NCI-H1105 (cell line): ENCODE data around the gene GULP1.

ENCODE experiments used
- DNase-seq: peaks from one replicate; lab custom pipeline; 2025; lab: John Stamatoyannopoulos, UW

The GULP1 gene

DNA sequence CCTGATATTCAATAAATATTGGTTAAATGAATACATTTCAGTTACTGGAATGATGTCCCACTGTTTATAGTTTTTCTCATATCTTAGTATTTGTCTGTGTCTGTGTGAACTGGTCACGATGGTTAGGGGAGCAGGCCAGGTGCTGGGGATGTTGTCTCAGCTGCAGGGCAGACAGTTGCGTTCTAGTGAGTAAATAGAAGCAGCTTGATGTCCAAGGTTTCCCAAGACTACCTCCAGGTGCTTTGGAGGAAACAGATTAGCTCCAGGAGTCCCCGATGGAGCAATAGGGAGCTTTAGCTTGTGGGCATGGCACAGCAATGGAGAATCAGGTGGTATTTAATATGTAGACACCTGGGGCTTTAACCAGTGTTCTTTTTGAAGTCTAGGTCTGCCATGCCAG, 75.5 kb downstream of the GULP1 start:
- no peak for DNase-seq

DNA sequence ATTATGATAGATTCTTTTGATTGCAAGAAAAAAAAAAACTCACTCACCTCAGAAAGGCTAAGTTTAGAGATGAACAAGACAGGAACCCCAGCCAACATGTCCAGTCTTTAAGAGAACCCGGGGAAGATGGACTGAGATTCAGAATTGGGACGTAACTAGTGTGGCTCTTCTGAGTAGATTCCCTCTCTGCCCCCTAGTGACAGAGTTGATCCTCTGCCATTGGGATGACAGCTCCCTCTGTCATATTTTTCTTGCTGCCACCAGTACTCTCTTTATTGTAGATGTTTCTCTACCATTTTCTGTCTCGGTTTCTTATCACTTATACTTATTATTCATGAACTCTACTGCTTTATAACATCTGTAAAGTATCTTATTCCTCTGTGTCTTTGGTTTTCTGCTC, 77.7 kb downstream of the GULP1 start:
- DNase-seq = no peak

DNA sequence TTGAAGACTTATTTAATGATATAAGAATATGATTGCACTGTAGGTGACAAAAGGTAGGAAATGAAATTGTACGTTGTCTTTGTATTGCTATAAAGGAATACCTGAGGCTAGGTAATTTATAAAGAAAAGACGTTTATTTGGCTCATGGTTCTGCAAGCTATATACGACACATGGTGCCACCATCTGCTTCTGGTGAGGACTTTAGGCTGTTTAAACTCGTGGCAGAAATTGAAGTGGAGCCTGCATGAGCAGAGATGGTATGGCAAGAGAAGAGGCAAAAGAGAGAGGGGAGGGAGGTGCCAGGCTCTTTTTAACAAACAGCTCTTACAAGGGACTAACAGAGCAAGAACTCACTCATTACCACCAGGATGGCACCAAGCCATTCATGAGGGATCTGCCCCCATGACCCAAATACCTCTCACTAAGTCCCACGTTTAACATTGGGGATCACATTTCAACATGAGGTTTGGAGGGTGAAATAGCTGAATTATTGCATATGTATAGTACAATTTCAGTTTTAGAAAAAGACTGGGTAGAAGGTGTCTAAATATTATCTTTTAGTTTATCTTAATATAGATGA, 86.8 kb downstream of the GULP1 start:
- DNase-seq = no peak

DNA sequence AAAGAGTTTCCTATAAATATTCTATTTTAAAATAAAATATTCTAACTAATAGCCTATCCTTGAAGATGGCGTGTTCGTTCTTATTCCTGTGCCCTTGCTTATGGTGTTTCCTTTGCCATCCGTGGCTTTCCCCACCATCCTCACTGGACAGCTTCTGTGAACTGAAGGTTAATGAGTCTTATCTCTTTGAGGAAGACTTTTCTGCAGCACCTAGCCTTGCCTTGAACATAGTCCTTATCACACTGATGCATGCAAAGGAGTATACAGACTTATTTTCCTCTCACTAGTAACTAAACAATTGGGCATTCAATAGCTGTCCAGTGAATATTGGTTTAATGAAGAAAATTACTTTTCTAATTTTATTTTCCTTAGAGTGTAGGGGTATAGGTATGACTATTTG, 88.1 kb downstream of the GULP1 start:
- no peak for DNase-seq

DNA sequence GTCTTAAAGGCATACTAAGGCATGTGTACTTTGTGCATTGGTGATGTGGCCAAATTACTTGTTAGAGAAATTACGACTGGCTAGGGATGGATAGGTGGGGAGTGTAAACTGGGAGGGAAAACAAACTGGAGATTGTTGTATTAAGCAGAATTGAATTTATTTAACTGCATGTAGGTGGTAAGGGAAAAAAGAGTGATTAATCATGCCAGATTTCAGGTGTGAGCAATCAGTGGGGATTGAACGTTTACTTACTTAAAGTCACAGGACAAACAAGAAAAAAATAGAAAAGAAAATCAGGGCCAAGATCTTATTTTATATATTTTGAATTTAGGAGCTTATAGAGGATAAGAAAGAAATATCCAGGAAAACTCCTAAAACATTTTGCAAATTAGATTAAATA, 88.6 kb downstream of the GULP1 start:
- no peak for DNase-seq

DNA sequence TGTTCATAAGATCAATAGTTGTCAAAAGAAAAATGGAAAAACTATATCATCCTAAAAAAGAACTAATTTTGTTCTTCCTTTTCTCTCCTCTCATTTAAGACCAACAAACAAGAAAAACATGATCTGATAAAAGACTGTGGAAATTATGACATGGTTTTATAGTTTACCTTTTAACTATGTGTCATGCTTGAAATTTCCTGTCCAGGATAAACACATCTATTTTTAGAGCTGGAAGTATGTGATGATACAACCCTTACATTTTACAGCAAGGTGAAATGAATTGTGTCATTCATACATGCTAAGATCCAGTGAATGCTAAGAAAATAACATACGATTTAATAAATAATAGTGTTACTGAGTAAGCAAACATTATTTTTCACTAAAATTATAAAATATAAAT, 89.9 kb downstream of the GULP1 start:
- no peak for DNase-seq

DNA sequence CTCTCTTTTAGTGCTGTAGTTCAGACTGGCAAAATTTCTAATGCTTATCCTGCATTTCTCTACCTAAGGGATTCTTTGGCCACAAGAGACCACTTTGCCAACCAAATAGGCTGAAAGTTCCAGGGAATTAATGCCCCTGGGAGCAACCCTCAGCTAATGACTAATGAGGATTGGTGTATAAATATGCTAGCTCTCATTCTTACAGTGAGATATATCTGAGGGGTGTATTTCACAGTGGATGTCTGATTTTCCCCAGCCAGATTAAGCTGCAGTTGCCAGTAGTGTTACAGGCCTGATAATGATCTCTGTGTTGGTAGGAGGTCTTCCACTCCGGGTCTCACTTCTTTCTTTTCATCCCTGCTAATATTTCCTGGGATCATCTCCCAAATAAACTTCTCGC, 90.4 kb downstream of the GULP1 start:
- no peak for DNase-seq

DNA sequence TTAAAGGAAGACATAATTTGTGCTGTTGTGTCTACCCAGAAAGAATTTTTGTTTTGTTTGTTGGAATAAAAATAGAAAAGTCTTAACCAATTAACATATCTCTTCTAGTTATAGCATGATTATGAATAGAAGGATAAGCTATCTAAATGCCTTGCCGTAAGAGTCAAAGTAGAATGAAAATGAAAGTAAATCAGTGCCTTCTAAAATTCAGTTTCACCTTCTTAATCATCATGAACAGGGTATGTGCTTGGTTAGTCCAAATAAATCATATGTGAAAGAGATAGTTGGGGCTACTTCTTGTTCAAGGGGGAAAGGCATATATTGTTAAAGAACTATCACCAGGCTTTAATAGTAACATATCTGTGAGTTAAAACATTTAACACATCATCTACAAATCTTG, 91.5 kb downstream of the GULP1 start:
- no peak for DNase-seq

DNA sequence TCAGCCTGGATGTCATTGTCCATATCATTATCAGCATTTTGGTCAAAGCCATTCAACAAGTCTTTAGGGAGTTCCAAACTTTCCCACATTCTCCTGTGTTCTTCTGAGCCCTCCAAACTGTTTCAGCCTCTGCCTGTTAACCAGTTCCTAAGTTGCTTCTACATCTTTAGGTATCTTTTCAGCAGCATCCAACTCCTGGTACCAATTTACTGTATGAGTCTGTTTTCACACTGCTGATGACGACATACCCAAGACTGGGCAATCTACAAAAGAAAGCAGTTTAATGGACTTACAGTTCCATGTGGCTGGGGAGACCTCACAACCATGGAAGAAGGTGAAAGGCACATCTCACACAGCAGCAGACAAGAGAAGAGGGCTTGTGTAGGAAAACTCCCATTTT, 94.2 kb downstream of the GULP1 start:
- DNase-seq = no peak

DNA sequence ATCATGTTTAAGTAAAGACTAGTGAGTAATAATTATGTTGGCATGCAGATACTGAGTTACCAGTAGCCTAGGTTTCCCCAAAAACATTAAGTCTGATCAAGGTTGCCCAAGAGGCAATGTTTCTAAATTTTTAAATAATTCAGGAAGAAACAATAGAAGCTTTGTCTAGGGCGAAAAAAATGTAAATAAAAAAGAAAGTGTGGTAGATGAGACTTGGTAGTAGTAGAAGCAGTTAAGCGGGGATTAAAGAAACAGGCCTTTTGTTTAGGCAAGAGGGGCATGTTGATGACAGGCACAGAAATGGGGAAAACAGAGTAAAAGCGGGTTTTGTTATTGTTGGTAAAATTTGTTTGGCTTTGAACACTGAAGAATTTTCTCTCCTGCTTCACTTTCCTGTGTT, 97.2 kb downstream of the GULP1 start:
- DNase-seq = no peak

DNA sequence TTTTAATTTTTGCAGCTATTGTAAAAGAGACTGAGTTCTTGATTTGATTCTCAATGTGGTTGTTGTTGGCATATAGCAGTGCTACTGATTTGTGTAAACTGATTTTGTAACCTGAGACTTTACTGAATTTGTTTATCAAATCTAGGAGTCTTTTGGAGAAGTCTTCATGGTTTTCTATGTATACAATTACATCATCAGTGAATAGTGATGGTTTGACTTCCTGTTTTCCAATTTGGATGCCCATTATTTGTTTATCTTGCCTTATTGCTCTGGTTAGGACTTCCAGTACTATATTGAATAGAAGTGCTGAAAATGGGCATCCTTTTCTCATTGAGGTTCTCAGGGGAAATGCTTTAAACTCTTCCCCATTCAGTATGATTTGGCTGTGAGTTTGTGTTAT, 99.7 kb downstream of the GULP1 start:
- DNase-seq = no peak

DNA sequence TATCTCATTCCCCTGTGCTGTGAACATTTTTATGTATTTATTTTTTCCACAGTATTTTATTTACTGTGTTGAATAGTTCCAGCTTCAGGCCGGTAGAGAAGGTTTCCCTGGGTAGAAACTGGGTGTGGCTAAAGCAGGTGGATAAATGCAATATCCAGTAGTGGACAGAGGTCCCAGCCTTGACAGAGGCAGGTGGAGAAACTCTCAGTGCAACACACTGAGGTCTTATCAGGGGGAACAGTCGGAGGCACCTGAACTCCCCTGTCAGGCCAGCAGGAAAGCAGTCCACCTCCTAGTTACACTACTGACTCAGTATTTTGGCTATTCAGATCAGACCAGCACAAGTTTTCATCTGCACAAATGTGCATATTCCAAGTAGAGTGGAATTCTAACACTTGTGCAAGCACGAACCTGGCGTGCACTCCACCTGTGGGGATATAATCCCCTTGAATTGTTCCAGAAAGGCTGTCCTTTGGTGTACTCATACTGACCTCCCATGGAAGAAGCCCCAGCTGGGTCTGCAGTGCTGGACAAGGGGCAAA, 103.3 kb downstream of the GULP1 start:
- no peak for DNase-seq

DNA sequence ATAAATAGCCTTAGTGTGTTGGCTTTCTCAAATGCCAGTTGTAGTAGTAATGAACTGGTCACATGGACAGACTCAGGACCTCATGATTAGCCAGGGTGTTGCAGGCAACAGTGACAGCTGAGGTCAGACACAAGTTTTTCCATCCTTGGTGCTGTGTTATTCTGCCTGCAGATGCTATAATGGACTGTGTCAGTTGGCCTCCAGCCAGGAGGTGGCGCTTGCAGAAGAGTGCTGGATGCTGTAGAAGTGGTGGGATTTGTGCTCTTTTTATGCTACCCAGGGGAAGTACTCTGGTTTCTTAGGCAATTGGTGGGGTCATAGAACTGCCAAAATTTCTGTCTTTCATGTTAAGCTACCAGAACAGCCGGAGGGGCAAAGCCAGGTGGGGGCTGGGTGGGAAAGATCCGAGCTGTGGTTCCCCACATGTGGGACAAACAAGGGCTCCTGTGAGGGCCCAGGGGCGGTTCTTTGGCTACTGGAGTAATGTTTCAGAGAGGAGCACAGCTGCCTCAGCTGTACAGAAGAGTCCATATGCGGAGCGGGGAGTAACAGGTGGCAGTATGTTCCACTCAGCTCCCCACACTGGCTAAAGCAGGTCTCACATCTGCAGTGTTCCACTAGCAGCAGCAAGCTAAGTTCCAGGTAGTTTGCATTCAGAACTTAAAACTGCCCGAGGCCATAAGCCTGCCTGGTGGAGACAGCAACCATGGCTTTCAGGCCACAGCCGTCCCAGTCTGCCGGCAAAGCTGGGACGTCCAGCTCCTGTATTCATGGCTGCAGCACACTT, 104.4 kb downstream of the GULP1 start:
- no peak for DNase-seq

DNA sequence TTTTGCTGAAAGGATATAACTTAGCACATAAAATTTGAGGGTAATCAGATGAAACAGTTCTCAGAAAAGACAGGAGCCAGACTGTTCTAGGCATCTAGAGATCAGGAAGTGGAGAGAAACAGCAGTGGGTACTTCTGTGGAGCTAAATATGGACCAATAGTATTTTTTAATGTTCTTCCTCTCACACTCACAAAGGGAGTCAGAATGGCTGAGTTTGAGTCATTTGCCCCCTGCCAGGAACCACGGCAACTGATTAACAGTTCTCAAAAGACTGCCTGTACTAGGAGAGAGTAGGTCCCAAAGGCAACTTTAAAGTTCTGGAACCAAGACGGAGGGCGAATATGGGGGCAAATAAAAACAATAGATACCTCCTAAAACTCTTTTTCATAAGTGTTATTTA, 107.5 kb downstream of the GULP1 start:
- no peak for DNase-seq

DNA sequence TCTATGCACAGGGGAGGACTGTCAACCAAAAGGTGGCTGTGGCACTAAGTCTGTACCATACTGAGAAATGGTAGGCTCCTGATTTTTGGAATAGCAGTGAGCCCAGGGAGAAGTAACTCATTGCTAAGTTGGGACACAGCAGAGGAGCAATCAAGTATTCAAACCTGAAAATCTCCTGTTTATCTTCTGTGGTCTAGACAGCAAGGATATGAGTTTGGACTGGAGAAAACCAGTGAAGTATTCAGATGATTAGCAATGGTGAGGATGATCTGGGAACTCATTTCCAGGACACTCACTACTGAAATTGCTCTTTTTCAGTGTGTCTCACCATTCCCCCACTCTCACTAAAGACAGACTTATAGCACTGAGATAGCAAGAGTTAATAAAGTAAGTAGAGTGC, 112.0 kb downstream of the GULP1 start:
- no peak for DNase-seq

DNA sequence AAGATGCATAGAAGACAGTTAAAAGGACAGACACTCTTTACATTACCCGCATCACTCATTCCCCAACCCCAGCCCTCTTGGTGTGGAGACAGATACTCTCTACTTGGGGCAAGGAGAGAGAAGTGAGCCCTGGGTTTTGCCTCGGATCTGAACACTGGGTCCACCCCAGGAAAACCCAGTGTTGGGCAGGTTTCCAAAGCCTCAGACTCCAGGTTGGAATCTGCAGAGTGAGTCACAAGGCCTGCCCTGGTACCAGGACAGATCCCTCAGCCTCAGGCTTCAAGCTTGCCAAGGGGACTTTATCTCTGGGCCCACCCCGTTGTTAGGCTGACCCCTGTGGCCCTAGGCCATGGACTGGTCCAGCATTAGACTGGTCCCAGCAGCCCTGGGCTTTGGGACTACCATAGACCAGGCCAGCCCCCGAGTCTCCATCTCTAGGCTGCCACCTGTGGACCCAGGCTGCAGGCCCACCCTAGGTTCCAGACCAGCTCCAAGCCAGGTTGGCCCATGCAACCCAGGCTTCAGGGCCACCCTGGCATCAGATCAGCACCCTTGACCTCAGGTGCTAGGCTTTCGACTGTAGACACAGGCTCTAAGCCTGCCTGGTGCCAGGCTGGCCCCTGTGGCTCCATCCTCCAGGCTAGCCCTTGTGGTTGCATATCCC, 112.8 kb downstream of the GULP1 start:
- DNase-seq = no peak

DNA sequence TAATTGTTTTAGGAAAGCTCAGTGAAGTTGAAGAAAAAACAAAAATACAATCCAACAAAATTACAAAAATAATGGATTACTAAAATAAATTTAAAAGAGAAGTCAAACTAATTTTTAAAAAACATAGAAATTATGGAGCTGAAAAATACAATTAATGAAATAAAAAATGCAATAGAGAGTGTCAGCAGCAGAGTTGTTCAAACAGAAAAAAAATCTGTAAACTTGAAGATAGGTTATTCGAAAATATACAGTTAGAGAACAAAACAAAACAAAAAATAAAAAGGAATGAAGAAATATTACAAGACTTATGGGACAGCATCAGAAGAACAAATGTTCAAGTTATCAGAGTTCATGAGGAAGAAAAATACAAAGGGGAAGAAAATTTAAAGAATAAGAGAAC, 114.7 kb downstream of the GULP1 start:
- DNase-seq = no peak

DNA sequence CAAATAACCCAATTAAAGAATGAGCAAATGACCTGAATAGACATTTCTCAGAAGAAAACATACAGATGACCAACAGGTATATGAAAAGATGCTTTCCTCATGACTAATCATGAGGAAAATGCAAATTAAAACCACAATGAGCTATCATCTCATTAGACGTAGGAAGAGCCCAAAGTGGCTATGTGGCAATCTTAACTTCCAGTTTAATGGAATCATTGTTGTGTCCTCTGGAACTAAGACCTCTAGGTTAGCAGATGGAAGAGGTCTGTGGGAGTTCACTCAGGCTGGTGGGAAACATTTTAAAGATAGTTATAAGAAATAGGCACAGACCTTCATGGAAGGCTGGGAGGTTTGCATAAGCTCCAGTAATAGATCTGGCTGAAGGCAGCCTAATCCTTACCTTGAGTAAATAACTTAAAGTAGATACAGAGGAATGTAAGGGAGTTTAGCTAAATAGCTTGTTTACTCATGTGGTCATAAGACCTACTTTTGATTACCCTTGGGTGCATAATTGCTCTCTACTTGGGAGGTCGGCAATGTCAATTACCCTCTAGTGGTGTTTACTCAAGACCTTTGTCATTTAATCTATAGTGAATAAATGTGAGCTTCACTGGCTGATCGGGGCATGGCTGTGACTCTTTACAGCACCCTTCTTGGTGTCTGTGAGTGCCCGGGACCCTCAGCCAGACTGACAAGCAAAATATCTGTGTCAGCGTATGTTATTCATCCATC, 119.0 kb downstream of the GULP1 start:
- DNase-seq = no peak

DNA sequence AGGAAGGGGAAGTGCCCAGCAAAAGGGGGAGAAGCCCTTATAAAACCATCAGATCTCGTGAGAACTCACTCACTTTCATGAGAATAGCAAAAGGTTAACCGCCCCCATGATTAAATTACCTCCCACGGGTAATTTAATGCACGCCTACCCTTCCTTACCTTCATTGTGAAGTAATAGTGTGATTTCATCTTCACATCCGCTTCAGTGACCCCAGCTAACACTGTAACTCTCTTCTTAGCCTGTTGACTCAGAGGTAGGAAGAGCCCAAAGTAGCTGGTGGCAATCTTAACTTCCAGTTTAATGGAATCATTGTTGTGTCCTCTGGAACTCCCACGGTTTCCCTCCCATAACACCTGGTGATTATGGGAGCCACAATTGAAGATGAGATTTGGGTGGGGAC, 120.5 kb downstream of the GULP1 start:
- DNase-seq = no peak

DNA sequence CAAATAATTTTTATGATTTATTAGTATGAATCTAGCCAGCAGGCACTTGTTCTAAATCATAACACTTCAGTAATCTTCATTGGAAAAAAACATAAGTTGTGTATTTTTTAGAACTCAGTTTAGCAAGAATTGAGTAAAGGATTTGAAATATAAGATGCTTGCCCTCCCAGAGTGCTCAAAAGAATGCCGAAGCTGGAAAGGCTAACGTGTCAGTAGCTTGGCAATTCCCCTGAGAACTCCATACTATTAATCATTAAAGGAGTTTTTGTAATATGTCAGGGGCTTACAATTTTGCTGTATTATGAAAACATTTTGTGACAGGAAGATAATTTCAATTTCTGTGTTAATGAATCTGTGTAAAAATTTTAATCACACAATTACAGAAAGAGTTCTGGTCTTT, 122.7 kb downstream of the GULP1 start:
- no peak for DNase-seq

DNA sequence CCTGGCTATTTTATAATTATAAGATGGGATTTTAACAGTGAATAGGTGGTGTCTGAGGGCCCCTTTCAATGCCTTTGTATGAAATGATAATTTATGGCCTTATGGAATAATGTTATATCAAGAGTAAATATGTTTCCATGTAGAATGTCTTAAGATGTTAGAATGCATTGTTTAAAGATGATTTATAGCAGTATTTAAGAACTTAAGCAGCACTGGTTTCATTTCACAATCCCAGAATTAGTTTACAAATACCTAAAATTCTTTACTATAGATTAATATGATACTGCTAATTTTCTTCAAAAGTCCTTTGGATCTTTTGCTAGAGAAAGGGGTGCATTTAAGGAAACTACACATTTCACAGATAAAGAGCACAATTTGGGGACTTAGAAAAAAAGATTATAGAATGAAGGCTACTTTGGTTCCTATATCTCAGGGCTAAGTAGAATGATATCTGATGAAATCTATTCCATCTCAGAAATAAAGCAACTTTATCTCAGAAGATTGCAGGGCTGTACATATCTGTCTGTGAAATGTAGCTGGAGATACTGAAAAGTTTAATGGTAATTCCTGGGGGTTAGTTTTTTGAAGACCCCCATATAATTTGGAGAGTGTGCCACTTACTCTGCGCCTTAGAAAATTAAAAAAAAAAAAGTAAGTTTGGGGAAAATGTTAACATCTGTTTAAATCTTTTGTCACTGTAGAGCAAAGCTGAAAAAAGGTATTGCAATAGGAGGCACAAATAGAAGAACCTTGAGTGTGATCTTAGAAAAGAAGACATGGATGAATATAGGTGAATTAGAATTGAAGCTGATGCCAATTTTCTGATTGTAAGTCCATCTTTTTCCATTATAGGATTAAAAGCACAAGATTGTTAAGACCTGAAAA, 123.4 kb downstream of the GULP1 start:
- DNase-seq = no peak

DNA sequence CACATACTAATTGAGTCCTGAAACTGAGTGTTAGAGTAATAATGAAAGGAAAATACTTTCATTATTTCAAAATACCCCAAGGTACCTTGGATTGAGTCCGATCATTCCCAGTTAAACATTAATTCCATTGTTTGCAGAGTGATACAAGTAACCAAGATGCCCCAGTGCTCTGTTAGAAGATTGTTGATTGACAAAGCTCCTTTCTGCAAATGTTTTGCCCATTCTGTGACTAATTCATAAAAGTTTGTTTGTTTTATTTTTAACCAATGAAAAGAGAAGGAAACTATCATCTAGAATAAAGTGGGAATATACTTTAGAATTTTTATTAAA, 124.0 kb downstream of the GULP1 start:
- DNase-seq = no peak
